Measurements from ENCODE around the gene SP6. TPM values are rescaled to one million over a fixed set of nuclear protein-coding genes. Genes with fewer than 3 reads are reported as not detected.

The SP6 gene
- total RNA-seq, 2 experiments from 2014 or later: 0.10 to 0.19 TPM

DNA sequence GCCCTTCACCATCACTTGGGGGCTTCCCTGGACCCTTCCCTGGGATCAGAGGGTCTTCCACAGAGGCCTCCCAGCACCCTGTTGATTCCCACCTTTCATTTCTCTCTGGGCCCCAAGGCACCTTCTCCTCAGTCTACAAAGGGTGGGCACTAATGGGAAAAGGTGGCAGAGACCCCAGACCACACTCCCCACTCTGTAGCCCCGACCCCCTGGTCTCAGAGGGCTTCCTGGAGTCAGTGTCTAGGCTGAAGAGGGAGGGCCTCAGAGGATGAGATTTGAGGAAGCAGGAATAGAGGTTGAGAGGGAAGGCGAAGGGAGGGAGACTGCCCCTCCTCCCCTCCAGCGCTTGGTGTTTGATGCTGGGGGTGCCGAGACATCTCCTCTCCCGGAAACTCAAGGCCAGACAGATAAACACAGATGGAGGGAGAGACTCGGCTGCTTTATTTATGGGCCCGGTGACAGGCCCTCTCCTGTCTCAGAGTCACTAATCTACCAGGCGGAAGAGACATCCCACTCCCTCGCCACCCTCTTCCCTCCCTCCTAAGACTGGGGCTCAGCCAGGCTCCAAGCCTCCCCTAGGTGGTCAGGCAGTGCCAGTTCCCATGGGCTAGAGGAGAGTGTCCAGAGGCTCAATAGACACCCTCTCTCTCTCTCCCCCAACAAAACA, 26.5 kb upstream of the SP6 start:
- H3K4me1 Mint-ChIP-seq (ENCODE audit: low read depth): peaks cover 4% of the 10 kb centered on the region
- DNase-seq: no peak
- H3K27me3 Mint-ChIP-seq (ENCODE audit: low read depth): peaks cover 22% of the 10 kb centered on the region
- CTCF ChIA-PET: no interaction called here
- intact Hi-C loops (cut with micrococcal nuclease): no loop called here
- no peak overlapping the region for H3K27ac Mint-ChIP-seq
- H3K36me3 Mint-ChIP-seq (ENCODE audit: low read depth): no peaks in the 10 kb centered on the region
- H3K9me3 Mint-ChIP-seq: no peaks in the 10 kb centered on the region
- H3K4me3 Mint-ChIP-seq: no peak overlapping the region

- H3K27me3 Mint-ChIP-seq (ENCODE audit: low read depth): peaks cover 37% of the 10 kb centered on the region
Observed at GRCh38 chr17:47875011-47875985, 24.3 kb upstream of the SP6 start.

GRCh38 chr17:47873200-47874090, 22.5 kb upstream of the SP6 start:
- DNase-seq: no peak
- Mint-ChIP-seq H3K4me1 (ENCODE audit: low read depth) (peaks cover 3% of the 10 kb centered on the region), H3K4me3 (no peak overlapping the region), H3K27ac (no peak overlapping the region), H3K27me3 (ENCODE audit: low read depth) (peaks cover 37% of the 10 kb centered on the region), H3K9me3 (no peaks in the 10 kb centered on the region), H3K36me3 (ENCODE audit: low read depth) (no peaks in the 10 kb centered on the region)
- intact Hi-C loops (cut with micrococcal nuclease): no loop called here
- CTCF ChIA-PET: no interaction called here

More at GRCh38 chr17:47875011-47875985, 24.3 kb upstream of the SP6 start:
- H3K4me1 Mint-ChIP-seq (ENCODE audit: low read depth): peaks cover 7% of the 10 kb centered on the region
- intact Hi-C loops (cut with micrococcal nuclease): no loop called here
- no peak overlapping the region for H3K4me3 Mint-ChIP-seq
- no peaks in the 10 kb centered on the region for H3K36me3 Mint-ChIP-seq (ENCODE audit: low read depth)
- H3K9me3 Mint-ChIP-seq: no peaks in the 10 kb centered on the region
- H3K27ac Mint-ChIP-seq: no peak overlapping the region
- CTCF ChIA-PET: interaction anchor here (0.7 to 1.1 kb wide), 2 partner anchors 16 to 28 kb away, joined by 4 read pairs; no protein-coding TSS in a partner anchor
- no peak for DNase-seq

DNA sequence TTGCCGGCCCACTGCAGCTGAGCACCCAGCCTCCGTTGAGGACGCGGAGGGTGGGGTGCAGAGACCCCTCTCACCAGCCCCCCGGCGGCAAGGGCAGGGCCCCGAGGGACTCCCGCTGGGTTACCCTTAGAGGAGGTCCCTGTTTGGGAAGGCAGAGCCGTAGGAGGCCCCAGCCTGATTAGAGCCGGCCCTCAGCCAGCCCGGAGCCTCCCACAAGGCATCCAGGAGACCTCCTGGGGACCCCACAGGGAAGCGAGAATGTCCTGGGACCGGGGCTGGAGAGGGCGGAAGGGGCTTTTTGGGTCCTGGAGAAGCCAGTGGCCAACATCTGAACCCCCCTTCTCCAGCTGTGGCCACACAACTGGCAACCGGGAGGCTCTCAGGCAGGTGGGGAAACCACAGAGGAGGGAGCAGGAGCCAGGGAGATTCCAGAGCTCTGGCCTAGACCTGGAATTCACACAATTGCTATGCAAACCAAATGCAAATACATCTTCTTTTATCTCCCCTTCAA, 21.7 kb upstream of the SP6 start:
- H3K27me3 Mint-ChIP-seq (ENCODE audit: low read depth): peaks cover 35% of the 10 kb centered on the region
- CTCF ChIA-PET: no interaction called here

GRCh38 chr17:47872019-47872650, 21.2 kb upstream of the SP6 start:
- DNase-seq: peak; percentile 15
- Mint-ChIP-seq H3K4me3 (no peak overlapping the region), H3K4me1 (ENCODE audit: low read depth) (peaks cover 3% of the 10 kb centered on the region), H3K27ac (no peak overlapping the region), H3K9me3 (no peaks in the 10 kb centered on the region), H3K27me3 (ENCODE audit: low read depth) (peaks cover 35% of the 10 kb centered on the region), H3K36me3 (ENCODE audit: low read depth) (no peaks in the 10 kb centered on the region)
- CTCF ChIA-PET: interaction anchor here (1.2 kb wide), 1 partner anchor 29 kb away, joined by 5 read pairs; no protein-coding TSS in a partner anchor
- intact Hi-C loops (cut with micrococcal nuclease): no loop called here

More for the DNA sequence above, 21.7 kb upstream of the SP6 start:
- Mint-ChIP-seq H3K4me3 (no peak overlapping the region), H3K4me1 (ENCODE audit: low read depth) (peaks cover 3% of the 10 kb centered on the region), H3K9me3 (no peaks in the 10 kb centered on the region), H3K27ac (no peak overlapping the region), H3K36me3 (ENCODE audit: low read depth) (no peaks in the 10 kb centered on the region)
- intact Hi-C loops (cut with micrococcal nuclease): no loop called here
- DNase-seq: no peak

GRCh38 chr17:47871048-47871447, 20.1 kb upstream of the SP6 start:
- Mint-ChIP-seq H3K9me3 (no peaks in the 10 kb centered on the region), H3K4me1 (ENCODE audit: low read depth) (peaks cover 3% of the 10 kb centered on the region), H3K27me3 (ENCODE audit: low read depth) (peaks cover 35% of the 10 kb centered on the region), H3K36me3 (ENCODE audit: low read depth) (no peaks in the 10 kb centered on the region), H3K4me3 (no peak overlapping the region), H3K27ac (no peak overlapping the region)
- intact Hi-C loops (cut with micrococcal nuclease): no loop called here
- DNase-seq: no peak
- CTCF ChIA-PET: interaction anchor here (1.7 kb wide), 1 partner anchor 14 kb away, joined by 7 read pairs; no protein-coding TSS in a partner anchor

DNA sequence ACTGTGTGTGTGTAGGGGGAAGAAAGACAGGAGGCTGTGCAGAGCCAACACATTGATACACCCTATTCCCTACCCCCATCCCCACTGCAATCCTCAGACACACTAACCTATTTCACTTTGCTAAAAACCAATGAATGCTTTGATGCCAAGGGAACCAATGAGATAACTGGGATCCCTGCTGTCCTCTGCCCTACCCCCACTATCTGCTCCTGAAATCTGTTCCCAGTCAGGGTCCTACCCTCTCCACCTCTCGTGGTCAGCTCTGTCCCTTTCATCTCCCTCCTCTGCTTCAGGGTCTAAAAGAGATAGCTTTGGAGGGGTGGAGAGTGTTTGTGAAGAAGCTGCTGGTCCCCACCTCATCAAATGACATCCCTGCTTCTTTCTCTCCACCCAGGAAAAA, 19.1 kb upstream of the SP6 start:
- Mint-ChIP-seq H3K4me1 (ENCODE audit: low read depth) (peaks cover 7% of the 10 kb centered on the region), H3K27me3 (ENCODE audit: low read depth) (peaks cover 31% of the 10 kb centered on the region), H3K36me3 (ENCODE audit: low read depth) (no peaks in the 10 kb centered on the region), H3K4me3 (no peak overlapping the region), H3K9me3 (no peaks in the 10 kb centered on the region), H3K27ac (no peak overlapping the region)
- intact Hi-C loops (cut with micrococcal nuclease): no loop called here
- CTCF ChIA-PET: interaction anchor here (1.5 to 1.7 kb wide), 2 partner anchors 15 to 19 kb away, joined by 5 to 7 read pairs; no protein-coding TSS in a partner anchor
- no peak for DNase-seq

DNA sequence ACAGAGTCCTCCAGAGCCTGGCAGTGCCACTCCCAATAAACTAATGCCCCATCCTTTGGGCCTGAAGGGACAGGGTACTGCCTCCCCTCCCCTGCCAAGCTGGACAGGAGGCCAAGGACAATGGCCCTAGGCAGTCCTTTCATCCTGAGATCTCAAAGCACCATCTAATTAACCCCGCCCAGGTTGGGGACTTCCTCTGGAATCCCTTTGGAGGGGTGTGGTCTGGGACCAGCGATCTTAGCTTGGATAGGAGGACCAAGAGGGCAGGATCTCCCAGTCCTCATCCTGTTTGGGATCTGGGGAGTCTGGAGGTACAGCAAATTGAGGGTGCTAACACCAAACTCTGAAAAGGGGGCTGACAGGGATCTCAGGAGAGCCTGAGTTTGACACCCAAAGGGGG, 18.2 kb upstream of the SP6 start:
- Mint-ChIP-seq H3K9me3 (no peaks in the 10 kb centered on the region), H3K27ac (no peak overlapping the region), H3K4me3 (no peak overlapping the region), H3K36me3 (ENCODE audit: low read depth) (no peaks in the 10 kb centered on the region), H3K27me3 (ENCODE audit: low read depth) (peaks cover 26% of the 10 kb centered on the region), H3K4me1 (ENCODE audit: low read depth) (peaks cover 14% of the 10 kb centered on the region)
- CTCF ChIA-PET: interaction anchor here (1.3 to 1.5 kb wide), 2 partner anchors 20 to 27 kb away, joined by 5 read pairs; partner anchors contain the start of gene SCRN2
- DNase-seq: no peak
- intact Hi-C loops (cut with micrococcal nuclease): no loop called here

DNA sequence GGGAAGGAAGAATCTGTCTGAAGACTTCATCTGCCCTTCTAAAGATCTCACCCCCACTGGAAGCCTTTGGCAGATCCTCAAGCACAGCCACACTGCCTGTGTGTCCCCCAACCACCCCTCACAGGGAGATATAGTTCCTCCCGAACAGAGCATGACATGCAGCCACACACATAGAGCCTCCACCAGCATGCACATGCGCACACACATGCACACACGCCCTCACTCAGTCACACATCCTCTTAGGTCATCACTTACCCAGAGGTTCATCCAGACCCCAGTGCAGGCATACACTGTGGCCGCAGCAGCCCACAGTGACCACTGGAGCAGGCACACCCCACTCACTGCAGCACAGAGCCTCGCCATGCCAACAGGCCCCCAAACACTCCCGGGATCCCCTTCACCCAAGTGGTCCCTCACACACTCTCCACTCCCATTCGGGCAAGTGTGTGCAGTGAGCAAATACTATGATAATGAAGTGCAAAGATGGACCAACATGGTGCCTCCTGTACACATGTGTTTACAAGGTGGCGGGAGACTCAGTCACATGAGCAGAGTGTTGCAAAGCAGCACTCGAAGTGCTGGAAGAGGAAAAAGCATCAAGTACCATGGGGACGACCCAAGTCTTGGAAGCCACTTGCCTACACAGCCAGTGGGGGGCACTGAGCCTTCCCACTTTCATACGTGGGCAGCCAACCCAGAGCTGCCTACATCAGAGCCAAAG, 17.0 kb upstream of the SP6 start:
- no peak for DNase-seq
- H3K27me3 Mint-ChIP-seq (ENCODE audit: low read depth): peaks cover 18% of the 10 kb centered on the region
- H3K9me3 Mint-ChIP-seq: no peaks in the 10 kb centered on the region
- H3K27ac Mint-ChIP-seq: no peak overlapping the region
- intact Hi-C loops (cut with micrococcal nuclease): no loop called here
- H3K4me3 Mint-ChIP-seq: no peak overlapping the region
- H3K36me3 Mint-ChIP-seq (ENCODE audit: low read depth): no peaks in the 10 kb centered on the region
- CTCF ChIA-PET: interaction anchor here (1.3 kb wide), 1 partner anchor 26 kb away, joined by 5 read pairs; the partner anchor contains the start of gene SCRN2
- peaks cover 18% of the 10 kb centered on the region for H3K4me1 Mint-ChIP-seq (ENCODE audit: low read depth)

GRCh38 chr17:47866941-47867340, 16.0 kb upstream of the SP6 start:
- no peak for DNase-seq
- Mint-ChIP-seq H3K27ac (no peak overlapping the region), H3K4me3 (no peak overlapping the region), H3K36me3 (ENCODE audit: low read depth) (no peaks in the 10 kb centered on the region), H3K27me3 (ENCODE audit: low read depth) (peaks cover 14% of the 10 kb centered on the region), H3K9me3 (no peaks in the 10 kb centered on the region), H3K4me1 (ENCODE audit: low read depth) (peaks cover 22% of the 10 kb centered on the region)
- CTCF ChIA-PET: no interaction called here
- intact Hi-C loops (cut with micrococcal nuclease): no loop called here

- Mint-ChIP-seq H3K27ac (peak overlapping the region; percentile 3), H3K9me3 (no peaks in the 10 kb centered on the region), H3K4me3 (no peak overlapping the region), H3K36me3 (ENCODE audit: low read depth) (no peaks in the 10 kb centered on the region), H3K4me1 (ENCODE audit: low read depth) (peaks cover 21% of the 10 kb centered on the region), H3K27me3 (ENCODE audit: low read depth) (no peaks in the 10 kb centered on the region)
- CTCF ChIA-PET: interaction anchor here (1.0 to 2.3 kb wide), 2 partner anchors 15 to 20 kb away, joined by 3 to 11 read pairs; no protein-coding TSS in a partner anchor
- intact Hi-C loops (cut with micrococcal nuclease): no loop called here
- peak; percentile 32 for DNase-seq
Observed at GRCh38 chr17:47864791-47865216, 13.8 kb upstream of the SP6 start.
